Measurements from ENCODE around the gene CYP2C18.
"Not testable (repeated sequence)": the region's sequence is repeated elsewhere in the genome, so short reads cannot be mapped to it uniquely, and the experiment has no call there.

Gene CYP2C18

GRCh38 chr10:94683214-94684054 lies at the start of gene CYP2C18:
Gene CYP2C18, plus strand, starts transcription at chr10:94683729. Its CDS starts 91 bp downstream, at chr10:94683820.
- no peak for DNase-seq

DNA sequence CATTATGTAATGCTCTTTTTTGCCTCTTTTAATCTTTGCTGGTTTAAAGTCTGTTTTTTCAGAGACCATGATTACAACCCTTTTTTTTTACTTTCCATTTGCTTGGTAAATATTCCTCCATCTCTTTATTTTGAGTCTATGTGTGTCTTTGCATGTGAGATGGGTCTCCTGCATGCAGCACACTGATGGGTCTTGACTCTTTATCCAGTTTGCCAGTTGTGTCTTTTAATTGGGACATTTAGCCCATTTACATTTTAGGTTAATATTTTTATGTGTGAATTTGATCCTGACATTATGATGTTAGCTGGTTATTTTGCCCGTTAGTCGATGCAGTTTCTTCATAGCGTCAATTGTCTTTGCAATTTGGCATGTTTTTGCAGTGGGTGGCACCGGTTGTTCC lies 45.4 kb upstream of the CYP2C18 start:
- DNase-seq = not testable (repeated sequence)

DNA sequence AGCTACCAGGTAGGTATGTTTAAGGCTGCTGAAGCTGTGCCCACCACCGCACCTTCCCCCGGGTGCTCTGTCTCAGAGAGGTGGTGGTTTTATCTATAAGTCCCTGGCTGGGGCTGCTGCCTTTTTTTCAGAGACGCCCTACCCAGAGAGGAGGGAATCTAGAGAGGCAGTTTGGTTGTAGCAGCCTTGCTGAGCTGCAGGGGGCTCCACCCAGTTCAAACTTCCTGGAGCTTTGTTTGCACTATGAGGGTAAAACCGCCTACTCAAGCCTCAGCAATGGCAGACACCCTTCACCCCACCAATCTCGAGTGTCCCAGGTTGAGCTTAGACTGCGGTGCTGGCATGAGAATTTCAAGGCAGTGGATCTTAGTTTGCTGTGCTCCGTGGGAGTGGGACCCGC lies 43.6 kb upstream of the CYP2C18 start:
- no peak for DNase-seq

DNA sequence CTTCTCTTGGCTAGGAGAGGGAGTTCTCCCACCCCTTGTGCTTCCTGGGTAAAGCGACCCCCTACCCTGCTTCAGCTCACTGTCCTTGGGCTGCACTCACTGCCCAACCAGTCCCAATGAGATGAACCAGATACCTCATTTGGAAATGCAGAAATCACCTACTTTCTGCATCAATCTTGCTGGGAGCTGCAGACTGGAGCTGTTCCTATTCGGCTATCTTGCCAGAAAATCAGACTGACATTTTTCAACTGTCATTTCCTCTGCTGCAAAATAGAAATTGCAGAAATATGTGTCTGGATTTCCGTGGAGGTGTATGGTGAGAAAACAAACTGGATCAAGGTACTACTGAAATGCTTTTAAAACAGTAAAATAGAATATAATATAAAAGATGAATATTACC lies 43.0 kb upstream of the CYP2C18 start:
- no peak for DNase-seq

GRCh38 chr10:94641480-94641879 lies 42.0 kb upstream of the CYP2C18 start:
- no peak for DNase-seq

DNA sequence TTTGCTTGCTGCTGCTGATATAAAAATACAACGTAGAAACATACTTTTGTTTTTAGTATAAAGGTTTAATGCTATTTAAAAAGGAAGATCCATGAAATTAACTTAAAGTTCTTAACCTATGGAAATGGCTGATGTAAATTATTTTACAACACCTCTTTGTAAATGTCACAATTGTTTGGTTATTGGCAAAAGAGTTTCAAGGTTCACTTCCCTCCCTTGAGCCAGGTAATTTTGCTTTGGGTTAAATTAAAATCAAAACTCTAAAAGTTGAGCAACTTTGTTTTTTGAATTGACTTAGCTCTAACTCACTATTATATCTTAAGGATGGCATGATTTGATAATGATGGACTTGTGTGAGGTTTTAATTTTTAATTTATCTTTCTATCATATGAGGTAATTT lies 39.2 kb upstream of the CYP2C18 start:
- no peak for DNase-seq

GRCh38 chr10:94645285-94645684 lies 38.2 kb upstream of the CYP2C18 start:
- DNase-seq = no peak

DNA sequence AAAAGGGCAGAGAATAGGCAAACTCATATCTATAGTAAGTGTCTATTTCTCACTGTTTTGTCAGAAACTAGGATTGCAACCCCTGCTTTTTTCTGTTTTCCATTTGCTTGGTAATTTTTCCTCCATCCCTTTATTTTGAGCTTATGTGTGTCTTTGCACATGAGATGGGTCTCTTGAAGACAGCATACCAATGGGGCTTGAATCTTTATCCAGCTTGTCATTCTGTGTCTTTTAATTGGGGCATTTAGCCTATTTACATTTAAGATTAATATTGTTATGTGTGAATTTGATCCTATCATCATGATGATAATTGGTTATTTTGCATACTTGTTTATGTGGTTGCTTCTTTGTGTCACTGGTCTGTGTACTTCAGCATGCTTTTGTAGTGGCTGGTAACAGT lies 28.3 kb upstream of the CYP2C18 start:
- not testable (repeated sequence) for DNase-seq

DNA sequence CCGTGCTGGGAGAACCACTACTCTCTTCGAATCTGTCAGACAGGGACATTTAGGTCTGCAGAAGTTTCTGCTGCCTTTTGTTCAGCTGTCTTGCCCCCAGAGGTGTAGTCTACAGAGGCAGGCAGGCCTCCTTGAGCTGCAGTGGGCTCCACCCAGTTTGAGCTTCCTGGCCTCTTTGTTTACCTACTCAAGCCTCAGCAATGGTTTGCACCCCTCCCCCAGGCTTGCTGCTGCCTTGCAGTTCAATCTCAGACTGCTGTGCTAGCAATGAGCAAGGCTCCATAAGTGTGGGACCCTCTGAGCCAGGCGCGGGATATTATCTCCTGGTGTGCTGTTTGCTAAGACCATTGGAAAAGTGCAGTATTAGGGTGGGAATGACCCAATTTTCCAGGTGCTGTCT lies 20.5 kb upstream of the CYP2C18 start:
- not testable (repeated sequence) for DNase-seq

GRCh38 chr10:94666391-94667102 lies 17.0 kb upstream of the CYP2C18 start:
- no peak for DNase-seq

DNA sequence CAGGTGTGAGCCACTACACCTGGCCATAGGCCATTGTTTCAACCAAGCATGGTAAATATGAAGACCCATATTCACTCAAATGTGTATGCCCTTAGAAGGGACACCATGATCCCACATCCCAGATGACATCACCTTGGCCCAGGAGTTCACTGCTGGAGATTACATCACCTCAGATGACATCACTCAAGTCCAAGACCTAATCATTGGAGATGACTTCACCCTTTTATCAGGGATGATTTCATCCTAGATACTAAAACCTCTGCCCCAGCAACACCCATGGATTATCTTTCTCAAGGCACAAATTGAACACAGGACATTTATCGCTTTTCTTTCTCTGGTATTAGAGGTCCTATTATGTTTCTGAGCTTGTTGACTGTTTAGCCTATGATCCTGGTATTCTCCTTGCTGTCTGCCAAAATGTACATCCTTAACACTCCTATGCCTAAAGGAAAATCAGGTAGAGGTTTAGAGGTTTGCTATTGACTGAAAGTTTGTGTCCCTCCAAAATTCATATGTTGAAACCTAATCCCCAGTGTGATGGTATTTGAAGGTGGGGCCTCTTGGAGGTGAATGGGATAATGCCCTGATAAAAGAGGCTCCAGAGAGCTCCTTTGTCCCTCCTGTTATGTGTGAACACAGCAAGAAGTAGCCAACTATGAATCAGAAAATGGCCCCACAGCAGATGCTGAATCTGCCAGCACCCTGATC lies 9.8 kb upstream of the CYP2C18 start:
- DNase-seq = no peak

DNA sequence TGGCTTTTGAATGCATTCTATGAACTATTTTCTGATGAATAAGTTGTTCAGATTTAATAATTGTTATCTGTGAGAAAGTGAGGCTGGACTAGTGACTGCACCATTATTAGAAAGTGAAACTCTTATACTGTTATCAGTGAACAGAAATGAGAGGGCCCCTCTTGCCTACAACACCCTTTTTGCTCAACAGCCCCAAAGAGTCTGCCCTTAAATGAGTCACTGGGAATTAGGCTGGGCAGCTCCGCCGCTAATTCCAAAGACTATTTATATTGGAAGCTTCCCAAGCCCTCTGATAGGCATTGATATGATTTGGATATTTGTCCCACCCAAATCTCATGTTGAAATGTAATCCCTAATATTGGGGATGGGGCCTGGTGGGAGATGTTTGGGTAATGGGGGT lies 7.0 kb upstream of the CYP2C18 start:
- DNase-seq = no peak

GRCh38 chr10:94677691-94678090 lies 5.8 kb upstream of the CYP2C18 start:
- no peak for DNase-seq

- no peak for DNase-seq
Observed at GRCh38 chr10:94678475-94678874, 5.1 kb upstream of the CYP2C18 start.

GRCh38 chr10:94680544-94680943 lies 3.0 kb upstream of the CYP2C18 start:
- DNase-seq = no peak

DNA sequence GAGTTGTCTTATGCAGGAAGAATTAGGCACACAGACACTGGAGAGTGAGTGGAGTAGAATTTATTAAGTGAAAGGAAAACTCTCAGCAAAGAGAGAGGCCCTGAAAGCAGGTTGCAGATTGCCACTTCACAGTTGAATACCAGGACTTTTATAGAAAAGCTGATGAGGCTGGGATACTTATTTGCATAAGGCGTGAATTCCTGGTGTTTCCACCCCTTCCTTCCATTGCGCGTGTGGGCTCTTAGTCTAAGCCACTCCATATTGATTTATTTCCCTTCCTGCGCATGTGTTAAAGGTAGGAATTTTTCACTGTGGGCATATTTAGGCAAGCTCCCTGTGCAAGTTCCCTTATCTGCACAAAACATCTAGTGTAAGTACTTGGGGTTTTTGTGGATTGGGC lies 893 bp upstream of the CYP2C18 start:
- not testable (repeated sequence) for DNase-seq

DNA sequence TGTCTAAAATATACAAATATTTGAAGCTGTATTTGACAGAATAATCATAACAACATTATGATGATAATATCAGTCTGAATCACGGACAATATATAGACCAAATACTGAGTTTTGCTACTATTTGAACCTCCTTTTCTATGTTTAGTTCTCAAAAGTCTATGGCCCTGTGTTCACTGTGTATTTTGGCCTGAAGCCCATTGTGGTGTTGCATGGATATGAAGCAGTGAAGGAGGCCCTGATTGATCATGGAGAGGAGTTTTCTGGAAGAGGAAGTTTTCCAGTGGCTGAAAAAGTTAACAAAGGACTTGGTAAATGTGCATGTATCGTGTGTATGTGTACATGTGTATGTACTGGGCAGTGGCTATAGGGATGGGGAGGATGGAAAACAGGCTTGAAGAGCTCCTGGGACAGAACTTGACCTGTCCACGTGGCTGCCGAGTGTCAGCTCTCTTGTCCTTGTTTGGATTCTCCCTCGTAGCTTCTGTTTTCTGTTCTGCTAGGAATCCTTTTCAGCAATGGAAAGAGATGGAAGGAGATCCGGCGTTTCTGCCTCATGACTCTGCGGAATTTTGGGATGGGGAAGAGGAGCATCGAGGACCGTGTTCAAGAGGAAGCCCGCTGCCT lies 4.2 kb downstream of the CYP2C18 start:
- no peak for DNase-seq

DNA sequence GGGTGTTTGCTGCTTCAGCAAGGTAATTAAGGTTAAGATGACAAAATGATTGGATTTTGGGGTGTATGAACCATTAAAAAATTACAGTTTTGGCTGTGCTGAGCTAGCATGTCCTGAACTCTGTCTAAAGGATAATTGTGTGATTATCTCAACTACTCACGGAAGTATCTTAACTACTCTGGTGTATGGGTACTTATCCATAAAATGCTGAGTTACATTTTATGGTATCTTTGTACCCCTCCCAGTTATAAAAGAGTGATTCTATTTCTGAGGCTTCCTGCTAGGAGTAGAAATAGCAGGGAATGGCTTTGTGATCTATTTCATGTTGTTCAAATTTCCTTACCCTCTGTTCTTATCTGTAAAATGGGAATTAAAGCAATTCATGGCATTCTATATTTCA lies 22.6 kb downstream of the CYP2C18 start:
- no peak for DNase-seq

GRCh38 chr10:94710578-94710977 lies 27.0 kb downstream of the CYP2C18 start:
- no peak for DNase-seq

GRCh38 chr10:94725871-94726270 lies 42.3 kb downstream of the CYP2C18 start:
- no peak for DNase-seq

- DNase-seq = no peak
Observed at GRCh38 chr10:94735197-94735596, 51.7 kb downstream of the CYP2C18 start.

- DNase-seq = no peak
Observed at GRCh38 chr10:94738588-94738987, 55.1 kb downstream of the CYP2C18 start.

GRCh38 chr10:94747137-94747536 lies 63.6 kb downstream of the CYP2C18 start:
- no peak for DNase-seq

Data from GDM1 (cell line).